DMS79 (cell line): ENCODE measurements around the gene CTR9.

Experiments
- DNase-seq: peaks from one replicate; lab custom pipeline; 2025; lab: John Stamatoyannopoulos, UW

CTR9 gene

DNA sequence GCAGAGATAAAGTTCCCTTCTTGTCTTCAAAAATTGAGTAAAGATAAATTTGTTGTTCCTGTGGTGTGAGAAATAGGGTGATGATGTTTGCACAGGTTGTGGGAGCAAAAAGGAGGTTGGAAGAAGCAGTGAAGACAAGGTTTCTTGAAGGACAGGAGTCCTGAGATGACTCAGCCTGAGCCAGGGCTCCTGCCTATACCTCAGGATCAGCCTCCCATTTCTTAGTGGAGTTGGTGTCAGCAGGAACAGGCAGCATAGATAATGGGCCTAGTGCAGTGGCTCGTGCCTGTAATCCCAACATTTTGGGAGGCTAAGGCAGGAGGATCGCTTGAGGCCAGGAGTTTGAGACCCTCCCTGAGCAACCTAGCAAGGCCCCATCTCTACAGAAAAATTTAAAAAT is 29.0 kb downstream of the CTR9 start:
- DNase-seq = no peak

DNA sequence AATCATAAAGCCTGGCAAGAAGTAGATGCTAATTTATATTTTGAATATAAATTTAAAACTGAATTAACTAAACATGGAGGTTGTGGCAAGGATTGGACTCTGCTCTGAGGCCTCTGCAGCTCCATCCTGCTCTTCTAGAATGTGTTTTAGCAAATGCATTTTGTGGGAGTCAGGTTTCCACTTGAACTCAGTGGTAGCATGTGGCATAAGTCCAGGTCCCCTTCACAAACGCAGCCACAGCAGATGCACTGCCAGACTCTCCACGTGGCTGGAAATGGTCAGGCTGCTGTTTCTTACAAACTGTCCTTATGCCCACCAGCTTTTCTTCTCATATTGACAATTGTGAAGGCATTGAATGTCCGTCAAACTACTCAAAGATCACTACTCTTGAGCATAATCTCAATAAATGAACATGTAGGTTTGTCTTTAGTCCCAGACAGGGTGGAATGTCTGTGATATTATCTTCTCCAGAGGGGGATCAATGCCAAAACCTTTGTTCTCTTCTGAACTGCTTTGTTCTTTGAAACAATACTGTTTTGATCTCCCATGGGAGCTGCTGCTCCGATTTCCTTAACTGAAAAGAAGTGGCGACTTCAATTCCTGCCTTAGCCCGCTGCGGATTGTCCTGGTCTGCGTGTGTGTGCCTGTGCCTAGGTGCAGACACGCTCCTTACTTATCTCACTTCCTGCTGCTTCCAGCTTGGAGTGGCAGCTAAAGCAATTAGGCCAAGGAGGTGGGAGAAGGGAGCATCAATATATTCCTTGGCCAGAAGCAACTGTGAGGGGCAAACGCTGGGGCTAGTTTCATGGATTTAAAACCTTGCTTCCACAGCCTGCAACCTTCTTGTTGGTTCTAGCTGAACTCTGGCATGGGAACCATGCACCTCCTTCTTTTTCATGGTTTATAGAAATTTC is 33.4 kb downstream of the CTR9 start:
- DNase-seq = peak; percentile 85

DNA sequence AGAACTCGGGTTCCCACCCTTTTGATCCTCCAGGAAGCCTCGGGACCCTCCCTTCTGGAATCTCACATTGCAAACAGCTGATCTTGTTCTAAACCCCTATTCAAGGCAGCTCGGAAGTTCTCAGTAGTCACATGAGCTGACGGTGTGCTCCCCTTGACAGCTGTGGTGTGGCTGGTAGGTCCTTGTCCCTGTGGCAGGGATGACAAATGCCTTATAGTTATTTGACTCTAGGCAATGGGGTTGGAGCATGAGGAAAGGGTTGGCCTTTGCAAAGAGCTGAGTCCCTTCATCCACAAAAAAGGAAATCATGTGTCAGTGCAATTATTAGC is 34.1 kb downstream of the CTR9 start:
- no peak for DNase-seq

DNA sequence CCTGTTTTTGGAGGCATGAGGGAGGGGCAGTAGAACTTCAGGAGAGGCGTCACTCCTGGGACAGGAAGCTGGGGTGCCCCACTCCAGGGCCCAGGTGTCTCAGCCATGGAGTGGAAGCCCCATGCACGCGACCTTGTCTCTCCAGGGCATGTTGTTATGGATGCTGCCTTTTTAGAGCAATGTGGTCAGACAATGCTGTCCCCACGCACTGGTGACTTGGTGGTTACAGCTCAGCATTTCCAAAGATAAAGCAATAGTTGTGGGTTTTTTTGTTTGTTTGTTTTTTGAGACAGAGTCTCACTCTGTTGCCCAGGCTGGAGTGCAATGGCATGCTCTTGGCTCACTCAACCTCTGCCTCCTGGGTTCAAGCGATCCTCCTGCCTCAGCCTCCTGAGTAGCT is 35.4 kb downstream of the CTR9 start:
- no peak for DNase-seq

DNA sequence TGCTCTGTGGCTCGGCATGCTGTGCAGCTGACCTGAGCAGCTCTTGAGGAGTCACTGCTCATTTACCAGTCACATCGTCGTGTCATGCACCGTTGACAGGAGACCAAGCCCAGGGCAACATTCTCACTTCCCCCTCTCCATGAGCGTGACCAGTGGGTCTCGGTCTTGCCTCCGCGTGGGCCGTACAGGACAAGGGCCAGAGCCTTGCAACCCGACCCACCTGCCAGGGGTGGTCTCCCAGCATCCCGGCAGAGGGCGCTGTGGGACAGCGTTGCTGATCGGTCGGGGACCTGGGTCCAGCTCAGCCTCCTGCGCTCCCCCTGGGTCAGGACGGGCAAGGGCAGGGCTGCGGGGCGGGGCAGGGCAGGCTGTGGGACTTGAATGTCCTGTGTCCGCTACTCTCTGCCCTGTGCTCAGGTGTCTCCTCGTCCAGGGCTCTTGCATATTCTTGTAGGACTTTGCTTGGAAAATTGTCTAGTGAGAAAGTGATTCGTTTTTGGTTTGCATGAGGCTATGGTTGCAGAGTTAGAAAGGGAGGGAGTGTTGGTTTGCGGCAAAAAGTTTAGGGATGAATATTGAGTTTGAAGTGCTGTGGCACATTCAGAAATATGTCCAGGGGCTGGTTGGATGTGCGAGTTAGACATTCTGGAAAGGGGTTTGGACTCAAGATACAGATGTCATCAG is 41.5 kb downstream of the CTR9 start:
- DNase-seq = peak; percentile 50

DNA sequence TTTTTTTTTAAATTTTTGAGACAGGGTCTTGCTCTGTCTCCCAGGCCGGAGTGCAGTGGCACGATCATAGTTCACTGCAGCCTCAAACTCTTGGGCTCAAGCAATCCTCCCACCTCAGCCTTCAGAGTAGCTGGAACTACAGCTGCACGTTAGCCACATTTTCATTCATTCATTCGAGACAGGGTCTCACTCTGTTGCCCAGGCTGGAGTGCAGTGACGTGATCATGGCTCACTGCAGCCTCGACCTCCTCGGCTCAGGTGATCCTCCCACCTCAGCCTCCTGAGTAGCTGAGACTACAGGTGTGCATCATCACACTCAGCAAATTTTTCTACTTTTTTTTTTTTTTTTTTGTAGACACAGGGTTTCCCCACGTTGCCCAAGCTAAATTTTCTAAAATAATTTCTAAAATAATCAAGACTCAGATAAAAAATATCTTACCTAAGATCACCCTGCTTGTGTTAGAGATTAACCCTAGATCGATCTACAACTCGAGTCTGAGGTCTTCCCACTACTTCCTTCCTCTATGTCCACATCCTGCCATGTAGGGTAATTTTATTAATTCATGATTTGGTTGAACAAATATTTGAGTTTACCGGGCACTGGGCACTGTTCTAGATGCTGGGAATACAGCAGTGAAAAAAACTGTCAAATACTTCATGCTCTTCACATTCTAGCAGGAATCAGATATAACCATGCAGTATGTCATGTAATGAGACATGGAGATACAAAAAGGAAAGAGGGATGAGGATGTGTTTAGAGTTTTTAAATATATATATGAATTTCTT is 42.6 kb downstream of the CTR9 start:
- no peak for DNase-seq

DNA sequence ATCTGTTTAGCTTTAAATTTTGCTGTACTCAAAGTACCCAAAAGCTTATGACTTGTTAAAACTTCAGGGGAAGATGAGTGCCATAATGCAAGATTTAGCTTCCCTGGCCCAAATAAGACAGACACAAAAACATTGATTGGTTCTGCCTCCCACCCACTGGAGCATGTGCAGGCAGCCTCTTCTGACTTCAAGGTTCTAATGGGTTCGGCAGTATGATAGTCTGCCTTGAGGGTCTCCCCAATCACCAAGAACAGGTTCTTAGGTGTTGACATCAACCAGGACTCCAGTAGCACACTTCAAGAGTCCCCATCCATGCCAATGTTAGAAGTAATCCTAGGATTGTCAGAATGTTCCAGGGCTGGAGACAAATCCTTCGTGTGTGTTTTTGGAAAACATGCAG is 45.1 kb downstream of the CTR9 start:
- no peak for DNase-seq

DNA sequence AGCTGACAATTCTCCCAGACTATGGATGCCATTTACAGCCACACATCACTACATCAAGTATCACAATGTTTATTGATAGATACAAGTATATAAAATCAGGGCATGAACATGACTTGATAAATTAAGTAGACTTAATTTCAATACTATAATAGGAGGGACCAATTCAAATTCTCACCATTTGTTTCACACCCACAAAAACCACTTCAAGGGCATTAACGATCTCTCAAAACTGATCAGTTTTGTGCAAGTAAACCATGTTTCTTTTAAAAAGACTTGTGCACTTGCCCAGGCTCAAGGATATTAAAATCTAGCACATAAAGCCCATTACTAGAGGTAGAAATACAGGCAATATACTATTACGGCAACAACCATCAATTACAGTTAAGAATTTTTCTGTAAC is 46.0 kb downstream of the CTR9 start:
- no peak for DNase-seq

DNA sequence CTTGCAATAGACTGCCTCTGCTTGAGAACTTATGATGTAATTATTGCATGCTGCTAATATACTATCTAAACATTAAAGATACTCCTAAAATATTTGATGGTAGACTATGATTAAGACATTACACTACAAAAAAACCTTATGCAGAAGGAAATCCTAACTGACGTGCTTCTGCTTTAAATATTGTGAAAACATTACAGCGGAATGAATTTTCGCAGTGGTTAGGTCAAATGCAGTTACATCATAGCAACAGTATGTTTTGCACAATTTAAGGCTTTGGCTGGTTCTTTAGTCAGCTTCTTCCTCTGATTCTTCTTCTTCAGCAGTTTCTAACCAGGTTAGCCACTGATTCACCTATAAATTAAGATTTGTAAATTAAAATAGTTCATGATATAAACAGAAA is 46.5 kb downstream of the CTR9 start:
- DNase-seq = no peak

DNA sequence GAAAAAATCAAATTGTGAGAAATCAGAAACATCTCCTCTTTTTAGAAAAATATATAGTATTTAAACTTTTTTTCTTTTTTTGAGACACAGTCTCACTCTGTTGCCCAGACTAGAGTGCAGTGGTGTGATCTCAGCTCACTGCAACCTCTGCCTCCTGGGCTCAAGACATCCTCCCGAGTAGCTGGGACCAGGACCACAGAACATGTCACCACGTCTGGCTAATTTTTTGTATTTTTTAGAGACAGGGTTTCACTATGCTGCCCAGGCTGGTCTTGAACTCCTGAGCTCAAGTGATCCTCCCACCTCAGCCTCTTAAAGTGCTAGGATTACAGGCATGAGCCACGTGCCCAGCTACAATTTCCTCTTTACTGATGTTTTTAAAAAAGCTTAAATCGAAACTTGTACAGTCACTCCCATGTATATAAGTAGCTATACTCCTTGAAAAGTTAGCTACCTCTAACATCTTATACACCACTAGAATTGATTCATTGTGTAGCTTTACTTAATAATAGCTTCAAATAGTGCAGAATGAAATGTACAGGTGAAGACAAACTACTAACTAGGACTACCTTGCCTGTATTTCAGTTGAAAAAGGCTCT is 47.4 kb downstream of the CTR9 start:
- DNase-seq = no peak

DNA sequence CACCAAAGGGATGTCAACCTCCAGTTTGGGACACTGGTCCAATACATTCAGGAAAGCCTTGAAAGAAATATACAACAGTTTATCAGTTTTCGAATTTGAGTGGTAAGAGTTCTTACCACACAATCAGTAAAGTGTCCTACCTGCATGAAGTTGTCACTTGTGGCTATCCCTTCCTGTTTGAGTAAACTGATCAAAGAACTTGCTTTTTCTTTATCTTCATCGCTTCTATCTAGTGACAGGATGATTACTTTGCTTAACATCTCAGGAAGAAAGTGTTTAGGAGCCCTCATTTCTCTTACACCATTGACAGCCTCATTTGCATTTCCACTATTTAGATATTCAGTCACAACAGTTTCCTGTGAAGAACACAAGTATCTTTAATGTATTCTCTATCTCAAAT is 49.2 kb downstream of the CTR9 start:
- no peak for DNase-seq

DNA sequence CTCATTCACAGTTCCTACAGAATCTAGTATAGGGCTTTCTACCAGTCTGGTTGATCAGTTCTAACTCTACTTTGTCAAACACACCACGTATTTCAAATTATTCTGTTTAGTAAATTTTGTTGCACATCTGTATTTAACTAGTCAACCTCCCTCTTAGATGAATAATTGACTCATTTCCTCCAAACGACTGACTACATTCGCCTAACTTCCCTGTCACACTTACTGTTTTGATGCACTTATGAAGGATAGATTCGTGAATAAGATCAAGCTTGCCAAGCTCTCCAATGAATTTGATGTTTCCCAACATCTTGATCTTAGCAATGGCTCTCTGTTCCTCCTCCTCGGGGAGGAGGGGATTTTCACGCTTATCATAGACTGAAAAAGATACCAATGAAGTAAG is 52.6 kb downstream of the CTR9 start:
- no peak for DNase-seq

DNA sequence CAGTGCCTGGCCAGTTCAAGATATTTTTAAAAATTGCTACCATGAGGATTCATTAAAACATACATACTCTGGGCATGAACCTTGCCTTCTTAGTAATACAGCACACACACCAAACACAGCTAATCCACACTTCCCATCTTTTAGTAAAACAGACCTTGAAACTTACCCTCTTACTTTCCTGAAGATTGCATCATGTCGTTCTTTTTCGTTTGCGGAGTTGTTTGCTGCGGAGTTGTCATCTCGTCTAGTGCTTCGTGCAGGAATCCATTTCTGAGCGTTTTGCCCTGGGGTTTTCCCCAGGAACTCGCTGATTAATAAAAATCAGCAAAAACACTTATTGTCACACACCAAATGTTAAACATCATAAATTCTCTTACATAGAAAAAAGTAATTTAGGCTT is 54.7 kb downstream of the CTR9 start:
- DNase-seq = no peak

DNA sequence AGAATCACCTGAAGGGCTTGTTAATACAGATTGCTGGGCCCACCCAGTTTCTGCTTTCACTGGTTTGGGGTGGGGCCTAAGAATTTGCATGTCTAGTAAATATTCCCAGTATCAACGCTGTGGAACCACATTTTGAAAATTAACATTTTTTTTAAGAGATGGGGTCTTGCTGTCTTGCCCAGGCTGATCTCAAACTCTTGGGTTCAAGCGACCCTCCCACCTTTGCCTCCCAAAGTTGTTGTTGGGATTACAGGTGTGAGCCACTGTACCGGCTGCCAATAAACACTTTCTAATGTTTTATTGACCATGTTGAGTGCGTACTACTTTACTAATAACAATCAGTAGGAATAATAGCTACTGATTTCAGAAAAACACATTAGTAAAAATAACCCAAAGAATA is 55.2 kb downstream of the CTR9 start:
- no peak for DNase-seq

DNA sequence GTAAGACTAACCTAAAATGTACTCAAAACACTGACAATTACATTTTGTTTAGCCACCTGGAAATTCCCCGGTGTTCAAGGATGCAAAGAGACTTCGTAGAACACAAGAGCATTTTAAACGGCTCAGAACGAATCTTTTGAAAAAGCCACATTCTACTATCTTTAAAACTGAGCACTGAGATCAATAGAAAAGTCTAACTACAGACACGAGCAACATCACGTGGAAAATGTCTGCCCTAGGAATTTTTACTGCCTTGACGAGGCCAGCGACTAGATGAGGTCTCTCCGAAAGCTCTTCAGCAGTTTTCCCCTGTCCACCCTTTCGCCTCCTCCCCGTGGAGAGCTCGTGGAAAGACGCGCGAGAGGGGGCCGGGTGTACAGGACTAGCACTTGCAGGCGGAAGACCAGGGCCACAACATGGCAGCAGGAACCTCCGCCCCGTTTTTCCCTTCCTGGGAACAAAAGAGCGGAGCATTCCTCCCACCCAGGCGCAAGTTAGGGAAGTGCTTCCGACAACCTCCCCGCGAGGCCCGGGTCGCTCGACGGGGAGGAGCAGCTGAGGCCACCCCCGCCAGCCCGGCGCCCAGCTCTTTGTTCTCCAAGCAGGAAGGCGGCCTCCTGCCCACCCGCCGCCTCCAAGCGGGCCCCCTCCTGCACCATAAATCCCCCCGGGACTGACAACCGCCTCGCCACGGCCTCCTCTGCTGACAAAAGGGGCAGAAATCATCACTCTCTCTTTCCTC is 56.6 kb downstream of the CTR9 start:
- no peak for DNase-seq

DNA sequence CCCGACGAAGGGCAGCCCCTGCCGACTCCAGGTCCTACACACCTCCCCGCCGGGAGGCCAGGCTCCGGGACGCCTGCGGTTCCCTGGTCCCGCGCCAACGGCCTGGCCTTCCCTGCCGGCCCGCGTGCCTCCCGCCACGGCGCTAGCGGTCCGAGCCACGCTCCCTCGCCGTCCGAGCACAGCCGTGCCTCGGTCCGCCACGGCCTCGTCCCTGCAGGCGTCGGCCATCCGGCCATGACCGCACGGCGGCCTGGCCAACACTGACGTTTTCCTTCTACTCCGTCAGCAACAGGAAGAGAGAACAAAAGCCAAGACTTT is 57.1 kb downstream of the CTR9 start:
- no peak for DNase-seq

DNA sequence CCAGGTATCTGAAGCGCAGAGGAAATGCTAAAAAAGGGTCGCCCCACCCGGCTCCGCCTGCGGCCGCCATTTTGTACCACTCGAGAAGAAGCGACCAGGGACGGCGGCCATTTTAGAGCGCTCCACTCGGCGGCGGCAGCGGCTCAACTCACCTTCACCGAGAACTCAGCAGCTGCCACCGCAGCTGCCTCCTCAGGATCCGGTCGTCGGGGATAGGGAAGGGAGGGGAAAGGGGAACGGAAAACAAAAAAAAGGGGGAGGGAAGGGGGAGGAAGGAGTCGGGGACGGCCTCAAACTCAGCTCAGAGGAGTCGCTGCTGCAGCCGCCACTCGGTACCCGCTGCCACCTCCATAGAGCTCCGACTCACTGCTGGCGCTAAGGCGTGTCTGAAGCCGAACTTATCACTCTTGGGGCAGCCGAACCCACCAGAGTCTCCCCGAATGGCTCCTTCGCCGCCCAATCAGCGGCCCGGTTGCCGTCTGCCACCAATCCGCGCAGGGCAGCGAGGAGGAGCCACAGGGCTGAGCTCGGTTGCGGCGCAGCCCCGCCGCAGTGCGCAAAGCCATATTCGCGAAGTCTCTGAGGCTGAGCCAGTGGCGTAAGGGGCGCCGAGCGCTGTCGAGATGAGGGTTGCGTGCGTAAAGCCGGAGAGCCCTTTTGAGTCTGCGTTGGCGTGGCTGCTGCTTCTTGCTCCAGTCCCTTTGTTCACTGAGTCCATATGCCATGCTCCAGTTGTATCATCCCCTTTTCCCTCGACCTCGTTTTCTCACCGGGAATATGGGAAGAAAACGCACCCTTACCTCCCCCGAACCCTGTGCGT is 57.7 kb downstream of the CTR9 start, which contains the start of gene EIF4G2:
TSS of gene EIF4G2 (minus strand) at position 374 of the 820 bp plus-strand sequence.
- peak; percentile 96 for DNase-seq

DNA sequence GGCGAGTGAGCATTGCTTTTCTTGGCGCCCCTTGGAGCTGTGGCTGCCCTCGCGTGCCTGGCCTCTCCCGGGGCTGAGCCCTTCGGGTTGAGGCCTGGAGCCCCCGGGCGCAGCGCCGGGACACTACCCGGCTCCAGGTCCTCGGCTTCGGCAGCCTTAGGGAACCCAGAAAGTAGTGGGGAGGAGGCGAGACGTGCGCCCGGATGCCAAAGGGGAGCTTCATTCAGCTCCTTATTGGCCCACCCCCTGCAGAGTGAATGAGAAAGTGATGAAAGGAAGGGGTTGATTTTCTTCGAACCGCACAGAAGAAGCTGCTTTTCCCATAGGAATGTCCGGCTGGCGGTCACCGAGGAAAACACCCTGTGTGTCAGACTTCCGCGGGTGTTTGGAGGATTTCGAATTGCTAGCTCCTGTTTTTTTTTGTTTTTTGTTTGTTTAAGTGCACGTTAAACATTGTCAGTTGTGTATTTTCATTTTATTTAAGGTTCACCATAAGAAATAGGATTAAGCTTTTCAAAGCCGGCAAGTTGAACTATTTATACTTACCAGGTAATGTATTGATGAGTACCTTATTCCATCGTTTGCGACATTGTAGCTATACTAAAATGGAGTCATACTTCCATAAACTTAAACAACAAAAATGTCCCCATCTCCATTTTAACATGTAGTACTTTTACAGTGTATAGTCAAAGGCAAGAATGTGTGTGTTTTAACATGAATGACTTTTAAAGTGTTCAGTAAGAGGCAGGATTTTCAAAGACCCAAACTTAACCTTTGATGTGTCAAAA is 58.5 kb downstream of the CTR9 start:
- no peak for DNase-seq

DNA sequence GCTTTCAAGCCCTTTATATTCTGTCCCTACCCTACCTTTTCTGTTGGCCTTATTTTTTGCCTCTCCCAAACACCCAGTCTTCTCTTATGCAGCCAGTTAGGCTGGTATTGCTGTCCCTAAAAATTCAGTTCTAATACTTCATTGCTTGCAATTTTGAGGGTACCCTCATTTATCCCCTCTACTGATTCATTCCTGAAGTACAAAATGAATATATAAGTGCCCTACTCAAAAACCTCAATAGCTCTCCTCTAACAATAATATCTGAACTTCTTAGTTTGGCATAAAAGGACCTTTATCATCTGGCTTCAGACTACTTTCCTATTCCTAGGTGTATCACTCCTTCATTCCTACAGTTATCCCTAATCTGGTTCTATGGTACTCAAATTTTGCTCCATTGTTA is 62.9 kb downstream of the CTR9 start:
- DNase-seq = no peak

DNA sequence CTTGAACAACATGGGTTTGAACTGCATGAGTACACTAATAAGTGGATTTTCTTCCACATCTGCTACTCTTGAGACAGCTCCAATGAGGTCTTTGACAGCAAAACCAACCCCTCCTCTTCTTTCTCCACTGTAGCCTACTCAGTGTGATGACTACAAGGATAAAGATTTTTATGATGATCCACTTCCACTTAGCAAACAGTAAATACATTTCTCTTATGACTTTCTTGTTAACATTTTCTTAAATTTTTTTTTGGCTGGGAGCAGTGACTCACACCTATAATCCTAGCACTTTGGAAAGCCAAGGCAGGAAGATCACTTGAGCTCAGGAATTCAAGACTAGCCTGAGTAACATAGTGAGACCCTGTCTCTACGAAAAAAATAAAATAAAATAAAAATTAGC is 67.5 kb downstream of the CTR9 start:
- peak; percentile 85 for DNase-seq
